ENCODE data around the gene JUNB.

- TF ChIP-seq BRCA1 (CRISPR knock-in tag; IDR thresholded peaks at IDR 0.05) = 0 out of 2 replicates have a peak, but pooled peaks have one; percentile 76
- TF ChIP-seq CTCF (CRISPR knock-in tag; IDR thresholded peaks at IDR 0.05) = peak; percentile 22; the same call in 1 of the 2 replicates
- TF ChIP-seq, protein P1, sequence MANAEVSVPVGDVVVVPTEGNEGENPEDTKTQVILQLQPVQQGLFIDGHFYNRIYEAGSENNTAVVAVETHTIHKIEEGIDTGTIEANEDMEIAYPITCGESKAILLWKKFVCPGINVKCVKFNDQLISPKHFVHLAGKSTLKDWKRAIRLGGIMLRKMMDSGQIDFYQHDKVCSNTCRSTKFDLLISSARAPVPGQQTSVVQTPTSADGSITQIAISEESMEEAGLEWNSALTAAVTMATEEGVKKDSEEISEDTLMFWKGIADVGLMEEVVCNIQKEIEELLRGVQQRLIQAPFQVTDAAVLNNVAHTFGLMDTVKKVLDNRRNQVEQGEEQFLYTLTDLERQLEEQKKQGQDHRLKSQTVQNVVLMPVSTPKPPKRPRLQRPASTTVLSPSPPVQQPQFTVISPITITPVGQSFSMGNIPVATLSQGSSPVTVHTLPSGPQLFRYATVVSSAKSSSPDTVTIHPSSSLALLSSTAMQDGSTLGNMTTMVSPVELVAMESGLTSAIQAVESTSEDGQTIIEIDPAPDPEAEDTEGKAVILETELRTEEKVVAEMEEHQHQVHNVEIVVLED (CRISPR knock-in tag; IDR thresholded peaks at IDR 0.05; ENCODE audit: borderline replicate concordance) = peak; percentile 100
- TF ChIP-seq REST (IDR thresholded peaks at IDR 0.05; ENCODE audit: borderline replicate concordance in 1 of 2, low read depth in 1 of 2, low read length in 2 of 2) = no peak; a peak in 1 of 4 replicates
- TF ChIP-seq NR2C2 (CRISPR knock-in tag; IDR thresholded peaks at IDR 0.05; ENCODE audit: borderline replicate concordance) = peak; percentile 80
- no peak for TF ChIP-seq BHLHE40 (IDR thresholded peaks at IDR 0.05; ENCODE audit: low read length)
- peak; percentile 43; the same call in 1 of the 2 replicates for TF ChIP-seq ZNF124 (CRISPR knock-in tag; IDR thresholded peaks at IDR 0.05)
- TF ChIP-seq ELF4 (CRISPR knock-in tag; IDR thresholded peaks at IDR 0.05; ENCODE audit: borderline replicate concordance) = no peak
- TF ChIP-seq SMC3 (IDR thresholded peaks at IDR 0.05; ENCODE audit: low read length) = no peak
- no peak for TF ChIP-seq TCF7 (IDR thresholded peaks at IDR 0.05; ENCODE audit: low read depth)
- TF ChIP-seq, protein P2, sequence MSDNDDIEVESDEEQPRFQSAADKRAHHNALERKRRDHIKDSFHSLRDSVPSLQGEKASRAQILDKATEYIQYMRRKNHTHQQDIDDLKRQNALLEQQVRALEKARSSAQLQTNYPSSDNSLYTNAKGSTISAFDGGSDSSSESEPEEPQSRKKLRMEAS (IDR thresholded peaks at IDR 0.05) = peak; percentile 91
- TF ChIP-seq POLR2AphosphoS5 (IDR thresholded peaks at IDR 0.05; ENCODE audit: low read depth, low read length) = peak; percentile 70
These were observed 15.2 kb downstream of the JUNB start, which contains the start of gene RNASEH2A for GRCh38 chr19:12806242-12807081.

Data from HepG2 (cell line).